Naive thymus-derived CD4-positive, alpha-beta T cell (primary cell): ENCODE data around the gene NADK. TPM values are rescaled to one million over a fixed set of nuclear protein-coding genes. Genes with fewer than 3 reads are reported as not detected.
"Not testable (repeated sequence)": the region's sequence is repeated elsewhere in the genome, so short reads cannot be mapped to it uniquely, and the experiment has no call there.

ENCODE experiments used
- ATAC-seq: fragments of 150-1000 bp; cut with Tn5 transposase; 2 replicates; pipeline ENCODE4 v1.10.0; 2021; ENCODE audit warnings: mild to moderate bottlenecking, moderate library complexity
- CTCF ChIA-PET: fragments of 350-600 bp; sonication (Branson Sonifier 250); formaldehyde crosslinking; loops from one replicate; lab custom pipeline; 2021; ENCODE audit warnings: antibody characterized with exemption; lab: Charles Lee
- POLR2A ChIA-PET: fragments of 350-600 bp; sonication (Branson Sonifier 250); formaldehyde crosslinking; loops from one replicate; lab custom pipeline; 2021; ENCODE audit warnings: antibody characterized with exemption, inconsistent platforms; lab: Charles Lee
- DNase-seq, 9 donors: peaks; one replicate each; pipeline versions ENCODE4 v3.0.0 to v3.0.0-alpha.2; 2020 to 2022; ENCODE audit warnings: mixed read lengths in 1 of 9
- H3K27ac ChIP-seq: one replicate; pipeline ENCODE4 v1.7.0; 2013; ENCODE audit warnings: mild to moderate bottlenecking, low read depth, low read length, moderate library complexity
- H3K27me3 ChIP-seq, 2 donors: one replicate each; pipeline ENCODE4 v1.7.0; 2013; ENCODE audit warnings: low read length in 2 of 2, mild to moderate bottlenecking in 2 of 2, moderate library complexity in 2 of 2; ENCODE audit not compliant: control insufficient read depth in 2 of 2, insufficient read depth in 2 of 2
- H3K36me3 ChIP-seq, 3 experiments: 1 replicate in 2 of 3; 2 replicates in 1 of 3; pipeline ENCODE4 v1.7.0; 2013; ENCODE audit warnings: low read length in 3 of 3, mild to moderate bottlenecking in 3 of 3, moderate library complexity in 1 of 3; ENCODE audit not compliant: insufficient read depth in 3 of 3, control insufficient read depth in 2 of 3
- H3K4me1 ChIP-seq, 2 donors: one replicate each; pipeline ENCODE4 v1.7.0; 2013; ENCODE audit warnings: low read length in 2 of 2, mild to moderate bottlenecking in 2 of 2, moderate library complexity in 1 of 2; ENCODE audit not compliant: control insufficient read depth in 2 of 2, insufficient read depth in 2 of 2
- H3K4me3 ChIP-seq: 2 replicates; pipeline ENCODE4 v1.7.0; 2013; ENCODE audit warnings: mild to moderate bottlenecking, low read length
- H3K9me3 ChIP-seq, 3 experiments: 1 replicate in 2 of 3; 2 replicates in 1 of 3; pipeline ENCODE4 v1.7.0; 2013; ENCODE audit warnings: low read length in 3 of 3; ENCODE audit not compliant: control insufficient read depth in 2 of 3
- H3K27ac Mint-ChIP-seq, 9 donors: one replicate each; pipeline ENCODE4 v1.8.0; 2020 to 2022; ENCODE audit warnings: mixed read lengths in 9 of 9, mild to moderate bottlenecking in 8 of 9, moderate library complexity in 5 of 9, inconsistent platforms in 2 of 9
- H3K27me3 Mint-ChIP-seq, 5 donors: one replicate each; pipeline ENCODE4 v1.8.0; 2021 to 2022; ENCODE audit warnings: mixed read lengths in 5 of 5, mild to moderate bottlenecking in 1 of 5
- H3K36me3 Mint-ChIP-seq, 5 donors: one replicate each; pipeline ENCODE4 v1.8.0; 2020 to 2022; ENCODE audit warnings: mixed read lengths in 5 of 5, mild to moderate bottlenecking in 3 of 5, inconsistent platforms in 1 of 5
- H3K4me1 Mint-ChIP-seq, 7 donors: one replicate each; pipeline ENCODE4 v1.8.0; 2020 to 2022; ENCODE audit warnings: mixed read lengths in 7 of 7, mild to moderate bottlenecking in 3 of 7, inconsistent platforms in 1 of 7
- H3K4me3 Mint-ChIP-seq, 10 donors: one replicate each; pipeline ENCODE4 v1.8.0; 2020 to 2022; ENCODE audit warnings: mild to moderate bottlenecking in 10 of 10, mixed read lengths in 10 of 10, moderate library complexity in 6 of 10, inconsistent platforms in 2 of 10
- H3K9me3 Mint-ChIP-seq, 11 donors: one replicate each; pipeline ENCODE4 v1.8.0; 2020 to 2022; ENCODE audit warnings: mixed read lengths in 11 of 11, mild to moderate bottlenecking in 4 of 11, inconsistent platforms in 1 of 11, moderate library complexity in 1 of 11
- intact Hi-C, 2 donors: fragments of 100-400 bp; cut with micrococcal nuclease; formaldehyde crosslinking; loops; one replicate each; pipeline ENCODE4 v1.15.1; 2023
- polyA plus RNA-seq, 2 donors: library from polyadenylated mRNA; unstranded; fragments of 300-500 nt; fragmentation: Illumina TruSeq; gene quantifications; one replicate each; pipeline ENCODE4 v1.2.3, GENCODE V29; 2021
- total RNA-seq, 6 experiments: library from RNA in 5 of 6; stranded (reverse) in 5 of 6; gene quantifications; 1 replicate in 5 of 6; 2 replicates in 1 of 6; pipeline ENCODE4 v1.2.3 and lab custom pipeline; 2021 to 2026

NADK gene
- total and polyA plus RNA-seq, 7 experiments from 2014 or later: 14.7 to 115 (median 49.4) TPM

DNA sequence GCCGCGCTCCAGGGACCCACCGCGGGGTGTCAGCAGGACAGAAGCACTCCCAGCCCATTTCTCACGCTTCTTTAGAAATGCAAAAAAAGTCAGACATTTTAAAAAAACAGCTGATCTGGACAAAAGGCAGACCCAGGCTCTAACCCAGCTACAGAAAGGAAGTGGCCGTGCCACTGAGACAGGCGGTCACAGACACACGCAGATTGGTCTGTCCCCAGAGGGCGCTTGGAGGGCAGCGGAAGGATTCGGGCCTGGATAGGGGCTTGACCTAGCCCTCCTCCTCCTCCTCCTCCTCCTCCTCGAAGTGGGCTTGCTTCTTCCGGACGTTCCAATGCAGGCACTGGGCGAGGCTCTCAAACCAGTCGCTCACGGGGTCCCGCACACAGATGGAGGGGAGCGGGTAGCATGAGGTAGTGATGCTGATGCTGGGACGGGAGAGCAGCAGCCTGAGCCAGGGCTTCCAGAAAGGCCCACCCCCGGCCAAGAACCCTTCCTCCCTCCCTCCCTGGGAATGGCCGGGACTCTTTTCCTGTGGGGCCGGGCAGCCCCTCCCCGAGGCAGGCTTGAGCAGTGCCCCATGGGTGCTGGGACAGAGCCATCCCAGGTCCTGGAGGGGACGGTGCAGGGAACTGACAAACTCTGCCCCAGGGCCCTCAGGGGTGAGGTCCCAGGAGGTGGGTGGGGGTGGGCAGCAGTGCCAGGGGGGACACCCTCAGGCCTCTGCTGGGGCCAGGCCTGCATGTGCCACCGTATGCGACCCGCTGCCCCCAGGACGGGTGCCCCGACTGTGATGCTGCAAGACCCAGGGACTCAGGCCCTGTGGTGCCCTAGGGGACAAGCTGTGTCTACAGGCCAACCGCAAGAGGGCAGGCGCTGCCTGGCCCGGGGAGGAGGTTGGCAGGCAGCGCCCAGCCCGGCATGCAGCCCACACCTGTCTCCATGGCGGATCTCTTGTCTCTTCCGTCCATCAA is 25.3 kb downstream of the NADK start:
- intact Hi-C loops: no loop called here
- peaks cover 0 to 11% (median 0%) of the 10 kb centered on the region in 5 donors for H3K36me3 Mint-ChIP-seq
- no peaks in the 10 kb centered on the region for H3K9me3 Mint-ChIP-seq
- ATAC-seq (no peak), DNase-seq (no peak)
- H3K27ac Mint-ChIP-seq: no peak overlapping the region
- ChIA-PET POLR2A (no interaction called here), CTCF (no interaction called here)
- H3K4me1 Mint-ChIP-seq: peaks cover 0 to 10% (median 5%) of the 10 kb centered on the region in 7 donors
- H3K4me3 Mint-ChIP-seq: no peak overlapping the region
- Histone ChIP-seq H3K9me3 (no peaks in the 10 kb centered on the region), H3K4me3 (no peak overlapping the region), H3K27me3 (no peaks in the 10 kb centered on the region), H3K4me1 (no peaks in the 10 kb centered on the region), H3K27ac (no peak overlapping the region), H3K36me3 (peaks cover 0 to 45% (median 7%) of the 10 kb centered on the region in 3 experiments)
- no peaks in the 10 kb centered on the region for H3K27me3 Mint-ChIP-seq

DNA sequence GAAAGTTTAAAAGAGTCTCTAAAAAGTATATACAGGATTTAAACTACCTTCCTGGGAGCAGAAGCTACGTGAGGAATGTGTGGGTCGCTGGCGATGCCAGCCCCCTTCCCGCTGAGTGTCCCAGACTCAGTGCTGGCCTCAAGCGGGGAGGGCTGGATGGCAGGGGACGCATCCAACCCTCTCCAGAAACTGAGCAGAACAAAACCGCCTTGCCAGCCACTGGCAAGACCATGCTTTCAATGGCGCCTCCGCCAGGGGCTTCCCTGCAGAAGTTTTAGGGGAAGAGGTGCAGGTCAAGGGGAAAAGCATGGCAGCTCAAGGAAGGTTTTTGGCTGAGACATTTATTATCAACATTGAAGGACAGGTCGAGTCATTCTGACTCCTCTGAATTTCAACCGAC is 26.1 kb downstream of the NADK start:
- H3K4me1 Mint-ChIP-seq: peaks cover 0 to 10% (median 5%) of the 10 kb centered on the region in 7 donors
- H3K4me3 ChIP-seq: no peak overlapping the region
- peaks cover 0 to 11% (median 0%) of the 10 kb centered on the region in 5 donors for H3K36me3 Mint-ChIP-seq
- H3K4me1 ChIP-seq: no peaks in the 10 kb centered on the region
- H3K9me3 Mint-ChIP-seq: no peaks in the 10 kb centered on the region
- peaks cover 0 to 44% (median 7%) of the 10 kb centered on the region in 3 experiments for H3K36me3 ChIP-seq
- H3K4me3 Mint-ChIP-seq: no peak overlapping the region
- no peak for ATAC-seq
- intact Hi-C loops: no loop called here
- no peaks in the 10 kb centered on the region for H3K27me3 ChIP-seq
- no peaks in the 10 kb centered on the region for H3K27me3 Mint-ChIP-seq
- no peak overlapping the region for H3K27ac ChIP-seq
- no peaks in the 10 kb centered on the region for H3K9me3 ChIP-seq
- CTCF ChIA-PET: no interaction called here
- POLR2A ChIA-PET: no interaction called here
- H3K27ac Mint-ChIP-seq: no peak overlapping the region
- no peak for DNase-seq

- POLR2A ChIA-PET, H3K27ac Mint-ChIP-seq, H3K4me3 ChIP-seq, H3K4me1 ChIP-seq, H3K27me3 Mint-ChIP-seq, H3K4me3 Mint-ChIP-seq, H3K9me3 ChIP-seq, H3K27ac ChIP-seq, H3K36me3 Mint-ChIP-seq, CTCF ChIA-PET, H3K4me1 Mint-ChIP-seq, ATAC-seq, DNase-seq, H3K27me3 ChIP-seq, H3K9me3 Mint-ChIP-seq: not testable (repeated sequence)
- intact Hi-C loops: loop anchor here (5.0 to 10.0 kb wide), 2 partner anchors 55 to 157 kb away; partner anchors contain the start of gene SLC35E2B (in 1 of the 2)
- H3K36me3 ChIP-seq: peaks cover 0 to 24% (median 0%) of the 10 kb centered on the region in 3 experiments
Observed at GRCh38 chr1:1749941-1750340, 28.3 kb downstream of the NADK start.

GRCh38 chr1:1748686-1749321 is 29.5 kb downstream of the NADK start:
- DNase-seq (no peak), ATAC-seq (no peak)
- Histone ChIP-seq H3K36me3 (peaks cover 0 to 13% (median 0%) of the 10 kb centered on the region in 3 experiments), H3K27ac (no peak overlapping the region), H3K9me3 (no peaks in the 10 kb centered on the region), H3K27me3 (no peaks in the 10 kb centered on the region), H3K4me3 (no peak overlapping the region), H3K4me1 (no peaks in the 10 kb centered on the region)
- H3K4me1 Mint-ChIP-seq: peaks cover 0 to 10% (median 5%) of the 10 kb centered on the region in 7 donors
- intact Hi-C loops: loop anchor here (5.0 to 10.0 kb wide), 2 partner anchors 54 to 158 kb away; partner anchors contain the start of gene SLC35E2B (in 1 of the 2)
- no peaks in the 10 kb centered on the region for H3K9me3 Mint-ChIP-seq
- H3K4me3 Mint-ChIP-seq: peak overlapping the region in 4 of 10 donors; percentile 37 to 68 (median 56)
- peaks cover 0 to 4% (median 0%) of the 10 kb centered on the region in 5 donors for H3K36me3 Mint-ChIP-seq
- POLR2A ChIA-PET: no interaction called here
- CTCF ChIA-PET: no interaction called here
- peak overlapping the region in 4 of 9 donors; percentile 38 to 60 (median 48) for H3K27ac Mint-ChIP-seq
- H3K27me3 Mint-ChIP-seq: no peaks in the 10 kb centered on the region

DNA sequence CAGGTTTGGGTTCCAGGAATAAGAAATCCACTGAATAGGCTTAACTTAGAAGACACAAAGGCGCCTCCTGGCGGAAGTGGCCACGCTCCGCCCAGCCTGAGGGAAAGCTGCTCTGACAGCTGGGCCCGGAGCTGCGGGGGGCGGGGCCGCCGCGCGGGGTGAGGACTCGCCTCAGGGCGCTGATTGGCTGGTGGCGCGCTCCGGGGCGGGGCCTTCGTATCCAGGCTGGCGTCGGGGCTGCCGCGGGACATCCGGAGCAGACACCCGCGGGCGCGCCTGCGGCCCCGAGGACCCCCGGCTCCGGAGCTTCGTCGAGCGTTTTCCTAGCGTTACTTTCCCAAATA is 31.7 kb downstream of the NADK start:
- peak overlapping the region; percentile 88 for H3K27ac ChIP-seq
- H3K36me3 Mint-ChIP-seq, H3K27me3 ChIP-seq, H3K4me3 ChIP-seq, CTCF ChIA-PET, H3K36me3 ChIP-seq, DNase-seq, H3K27me3 Mint-ChIP-seq, H3K9me3 ChIP-seq, H3K4me1 ChIP-seq, H3K9me3 Mint-ChIP-seq: not testable (repeated sequence)
- ATAC-seq: peak; percentile 85
- peak overlapping the region in 6 of 10 donors; percentile 57 to 85 (median 80) for H3K4me3 Mint-ChIP-seq
- peak overlapping the region in 3 of 9 donors; percentile 79 to 93 (median 90) for H3K27ac Mint-ChIP-seq
- intact Hi-C loops: loop anchor here (5.0 to 10.0 kb wide), 2 partner anchors 52 to 161 kb away; partner anchors contain the start of gene SLC35E2B (in 1 of the 2)
- peaks cover 0 to 20% (median 9%) of the 10 kb centered on the region in 7 donors for H3K4me1 Mint-ChIP-seq
- POLR2A ChIA-PET: interaction anchor here (0.7 kb wide), 1 partner anchor 132 kb away, joined by 3 read pairs; no protein-coding TSS in a partner anchor

DNA sequence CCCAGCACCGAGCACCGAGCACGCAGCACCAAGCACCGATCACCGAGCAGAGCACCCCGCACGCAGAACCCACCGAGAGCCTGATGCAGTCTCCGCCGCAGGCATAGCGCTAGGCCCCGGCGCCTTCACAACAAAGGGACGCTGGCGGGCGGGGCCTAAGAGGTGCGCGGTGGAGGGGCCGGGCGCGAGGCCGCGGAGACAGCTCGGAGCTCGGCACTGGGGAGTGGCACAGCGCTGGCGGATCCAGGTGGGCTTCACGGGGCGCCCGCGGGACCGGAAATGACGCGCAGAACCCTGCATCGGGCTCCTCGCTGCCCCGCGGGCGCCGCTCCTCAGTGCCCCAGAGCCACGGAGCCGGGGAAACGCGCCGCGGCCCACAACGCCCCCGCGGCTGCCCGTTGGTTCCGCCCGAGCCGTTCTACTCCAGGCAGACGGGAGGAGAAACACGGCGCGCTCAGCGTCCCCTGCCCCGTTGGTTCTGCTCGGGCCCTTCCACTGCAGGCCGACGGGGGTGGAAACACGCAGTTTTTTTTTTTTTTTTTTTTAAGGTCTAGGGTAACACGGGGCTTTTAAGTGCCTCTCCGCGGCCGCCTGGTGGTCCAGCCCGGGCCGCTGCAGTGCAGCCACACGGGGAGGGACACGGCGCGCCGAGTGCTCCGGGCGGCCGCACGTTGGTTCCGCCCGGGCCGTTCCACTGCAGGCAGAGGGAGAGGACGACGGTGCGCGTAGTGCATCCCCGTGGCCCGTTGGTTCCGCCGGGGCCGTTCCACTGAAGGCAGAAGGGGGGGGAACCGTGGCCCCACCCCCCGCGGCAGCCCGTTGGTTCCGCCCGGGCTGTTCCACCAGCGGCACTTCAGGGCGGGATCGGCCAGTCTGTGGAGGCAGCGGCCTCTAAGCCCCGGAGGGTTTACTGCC is 32.4 kb downstream of the NADK start:
- intact Hi-C loops: loop anchor here (5.0 to 10.0 kb wide), 2 partner anchors 51 to 161 kb away; partner anchors contain the start of gene SLC35E2B (in 1 of the 2)
- H3K4me3 ChIP-seq, H3K9me3 Mint-ChIP-seq, H3K9me3 ChIP-seq, H3K36me3 ChIP-seq, CTCF ChIA-PET, H3K27me3 ChIP-seq, H3K4me1 ChIP-seq, H3K27me3 Mint-ChIP-seq, H3K36me3 Mint-ChIP-seq: not testable (repeated sequence)
- POLR2A ChIA-PET: interaction anchor here (0.7 kb wide), 1 partner anchor 131 kb away, joined by 3 read pairs; no protein-coding TSS in a partner anchor
- ATAC-seq (peak; percentile 89), DNase-seq (peak; percentile 65 to 98 (median 88))
- Mint-ChIP-seq H3K4me3 (peak overlapping the region in 9 of 10 donors; percentile 56 to 85 (median 68)), H3K4me1 (peaks cover 0 to 20% (median 9%) of the 10 kb centered on the region in 7 donors), H3K27ac (peak overlapping the region in 8 of 9 donors; percentile 79 to 96 (median 92))
- H3K27ac ChIP-seq: peak overlapping the region; percentile 88
